Pancreas (tissue), 10 donors: Measurements from ENCODE around the gene UBC. TPM values are rescaled to one million over a fixed set of nuclear protein-coding genes. Genes with fewer than 3 reads are reported as not detected.

Experiments
- ATAC-seq, 4 donors: fragments of 200-7000 bp; cut with Tn5 transposase; one replicate each; pipeline versions ENCODE4 v1.8.0 to v1.9.1; 2020; ENCODE audit warnings: mild to moderate bottlenecking in 4 of 4, moderate library complexity in 4 of 4
- DNase-seq, 6 donors: peaks; one replicate each; pipeline ENCODE4 v3.0.0-alpha.2; 2020
- FAIRE-seq: peaks from 2 replicates; lab custom pipeline; 2012; peaks lifted over from hg19 to GRCh38; lab: Jason Lieb, UNC
- H3K27ac ChIP-seq, 4 donors: fragments of 200-600 bp; sonication (generic); 1 replicate in 3 of 4; 2 replicates in 1 of 4; pipeline versions ENCODE4 v1.5.0 to v1.8.0; 2020
- H3K27me3 ChIP-seq, 4 donors: fragments of 200-600 bp; one replicate each; pipeline ENCODE4 v1.8.0; 2021
- H3K36me3 ChIP-seq, 3 donors: fragments of 200-600 bp; sonication (generic) in 1 of 3; one replicate each; pipeline versions ENCODE4 v1.5.0 to v1.8.0; 2020 to 2021
- H3K4me1 ChIP-seq, 3 donors: fragments of 200-600 bp; one replicate each; pipeline ENCODE4 v1.8.0; 2021
- H3K4me3 ChIP-seq, 4 donors: fragments of 200-600 bp; sonication (generic) in 2 of 4; one replicate each; pipeline versions ENCODE4 v1.5.0 to v1.8.0; 2020 to 2021
- H3K9me3 ChIP-seq, 4 donors: fragments of 200-600 bp; one replicate each; pipeline ENCODE4 v1.8.0; 2021
- CTCF ChIP-seq, 4 donors: fragments of 200-600 bp; sonication (generic) in 3 of 4; IDR thresholded peaks; one replicate each; pipeline versions ENCODE4 v1.5.0 to v1.8.0; 2021; ENCODE audit warnings: antibody characterized with exemption in 4 of 4
- WGBS, 2 donors: extraction: QIAGEN DNeasy Blood & Tissue Kit; methylation state at CpG; one replicate each; pipeline ENCODE4 v1.1.7; 2013; 5-methylcytosine and 5-hydroxymethylcytosine counted together
- intact Hi-C, 3 donors: fragments of 100-400 bp; cut with DNase I; formaldehyde crosslinking; loops; one replicate each; pipeline versions ENCODE4 v1.11.1 to v1.14.2; 2022
- polyA plus RNA-seq, 2 donors: library from polyadenylated mRNA; stranded (reverse); fragments of 200-250 nt; gene quantifications; one replicate each; pipeline ENCODE4 v1.2.3, GENCODE V29; 2013
- total RNA-seq, 6 donors: library from RNA; stranded (reverse); fragmentation: NEBNext Ultra II Directional in 4 of 6; extraction: Animal tissue kit (Norgen Biotek cat#: 25700) in 4 of 6; gene quantifications; one replicate each; pipeline versions ENCODE4 v1.2.1 to v1.2.4, GENCODE V29; 2021 to 2023
- donor health status: healthy with polysubstance abuse.
- donor health status: DM: no; HTN: no; CAD: no; lungs with moderate emphysema.
- donor health status: DM: no; HTN: no; CAD: no.
- donor health status: control.
- donor health status: control.
- donor health status: Bipolar disorder and iron deficiency.
- donor health status: DM: yes; HTN: yes; CAD: no.
- donor health status: DM: no; HTN: no; CAD: no.
- donor health status: DM: no; HTN: no; CAD: no.
- donor health status: DM: yes; HTN: yes; CAD: no.

UBC gene
- total and polyA plus RNA-seq, 8 donors: 353 to 605 (median 433) TPM

- whole genome bisulfite sequencing, 2 donors: 7 to 17% methylated on average over 27 of the region's 27 CpGs
- H3K27ac ChIP-seq: peak overlapping the region; percentile 66 to 94 (median 86)
- DNase-seq (peak; percentile 79 to 90 (median 83)), FAIRE-seq (no peak), ATAC-seq (peak; percentile 64 to 83 (median 75))
- H3K4me3 ChIP-seq: peak overlapping the region in 3 of 4 donors; percentile 16 to 46 (median 36)
- no peaks in the 10 kb centered on the region for H3K9me3 ChIP-seq
- H3K4me1 ChIP-seq: peaks cover 6 to 19% (median 14%) of the 10 kb centered on the region in 3 donors
- H3K36me3 ChIP-seq: no peaks in the 10 kb centered on the region
- peak; percentile 81 to 90 (median 85) for TF ChIP-seq CTCF (IDR thresholded peaks at IDR 0.05)
- H3K27me3 ChIP-seq: no peaks in the 10 kb centered on the region
- intact Hi-C loops: no loop called here
Observed at GRCh38 chr12:124940393-124941169, 26.1 kb upstream of the UBC start.

GRCh38 chr12:124940143-124940392, 25.6 kb upstream of the UBC start:
- Histone ChIP-seq H3K9me3 (no peaks in the 10 kb centered on the region), H3K4me1 (peaks cover 6 to 19% (median 14%) of the 10 kb centered on the region in 3 donors), H3K36me3 (no peaks in the 10 kb centered on the region), H3K4me3 (peak overlapping the region; percentile 13 to 46 (median 26)), H3K27me3 (no peaks in the 10 kb centered on the region), H3K27ac (peak overlapping the region; percentile 66 to 94 (median 86))
- 0% methylated on average over 8 of the region's 8 CpGs for WGBS, 2 donors
- DNase-seq (no peak), ATAC-seq (no peak), FAIRE-seq (no peak)
- intact Hi-C loops: no loop called here
- no peak for TF ChIP-seq CTCF (IDR thresholded peaks at IDR 0.05)

- Histone ChIP-seq H3K27me3 (no peaks in the 10 kb centered on the region), H3K9me3 (no peaks in the 10 kb centered on the region), H3K4me1 (peaks cover 6 to 19% (median 14%) of the 10 kb centered on the region in 3 donors), H3K36me3 (no peaks in the 10 kb centered on the region), H3K27ac (peak overlapping the region; percentile 66 to 94 (median 86)), H3K4me3 (peak overlapping the region; percentile 13 to 46 (median 26))
- ATAC-seq (peak; percentile 78 to 89 (median 82)), FAIRE-seq (no peak), DNase-seq (peak; percentile 81 to 94 (median 88))
- TF ChIP-seq CTCF (IDR thresholded peaks at IDR 0.05): no peak
- intact Hi-C loops: no loop called here
- WGBS, 2 donors: 0 to 1% methylated on average over 35 of the region's 35 CpGs
Observed at GRCh38 chr12:124939421-124940142, 25.1 kb upstream of the UBC start.

GRCh38 chr12:124939079-124939420, 24.6 kb upstream of the UBC start:
- no peak for FAIRE-seq
- Histone ChIP-seq H3K27ac (peak overlapping the region; percentile 66 to 94 (median 86)), H3K27me3 (no peaks in the 10 kb centered on the region), H3K36me3 (no peaks in the 10 kb centered on the region), H3K4me3 (peak overlapping the region; percentile 13 to 46 (median 26)), H3K4me1 (peaks cover 6 to 19% (median 14%) of the 10 kb centered on the region in 3 donors), H3K9me3 (no peaks in the 10 kb centered on the region)
- DNase-seq: peak in 3 of 6 donors; percentile 59 to 66 (median 63)
- ATAC-seq: peak; percentile 44 to 75 (median 62)
- 0 to 1% methylated on average over 14 of the region's 14 CpGs for WGBS, 2 donors
- intact Hi-C loops: no loop called here
- peak in 1 of 4 donors; percentile 17 for TF ChIP-seq CTCF (IDR thresholded peaks at IDR 0.05)
